ENCODE measurements around the gene IL11. TPM values are rescaled to one million over a fixed set of nuclear protein-coding genes. Genes with fewer than 3 reads are reported as not detected.
A peak's percentile ranks its signal among the peaks of the same experiment; 100 is the strongest.

The IL11 gene
- total RNA-seq, 1 experiment from 2014 or later: 3.9 TPM

GRCh38 chr19:55347442-55348009 is 22.7 kb downstream of the IL11 start:
- no peak overlapping the region for H3K4me2 ChIP-seq (ENCODE audit: insufficient read depth, insufficient read length, low read length)
- peaks cover 53 to 73% of the 10 kb centered on the region in 2 experiments for H3K4me1 Mint-ChIP-seq

More at GRCh38 chr19:55347442-55348009, 22.7 kb downstream of the IL11 start:
- Mint-ChIP-seq H3K36me3 (ENCODE audit: insufficient read depth in 1 of 3, low read depth in 3 of 3) (peaks cover 20 to 62% (median 47%) of the 10 kb centered on the region in 3 experiments; a peak in 6 of 7 replicates), H3K9me3 (no peaks in the 10 kb centered on the region; a peak in 1 of 5 replicates), H3K4me3 (peak overlapping the region; percentile 22 to 72; a peak in 3 of 5 replicates), H3K27ac (peak overlapping the region; percentile 75 to 99 (median 92); a peak in 5 of 7 replicates), H3K27me3 (ENCODE audit: low read depth) (peaks cover 22% of the 10 kb centered on the region)
- no peak overlapping the region for H3K4ac ChIP-seq (ENCODE audit: low read depth, low read length)
- H3K27ac ChIP-seq (ENCODE audit: insufficient read length, low read depth, low read length): no peak overlapping the region
- no peak overlapping the region for H4K91ac ChIP-seq (ENCODE audit: insufficient read length, low read depth, low read length)
- H2BK15ac ChIP-seq (ENCODE audit: low read depth, low read length): no peak overlapping the region
- peaks cover 5% of the 10 kb centered on the region; the same call in 1 of the 2 replicates for H3K27me3 ChIP-seq (ENCODE audit: insufficient read depth, low read length)
- no CpG with 5 or more reads among the region's 10 CpGs for WGBS (ENCODE audit: extremely low coverage, insufficient read length, low lambda C conversion rate)
- no peak overlapping the region for H2AFZ ChIP-seq (ENCODE audit: low read length)
- no peak overlapping the region for H3K9ac ChIP-seq (ENCODE audit: extremely low read depth, insufficient read length, low read length)
- no peak for DNase-seq
- no peak overlapping the region for H2BK12ac ChIP-seq (ENCODE audit: insufficient read length, low read depth, low read length)
- H2BK120ac ChIP-seq (ENCODE audit: low read depth, low read length, poor library complexity, severe bottlenecking): no peak overlapping the region
- H3K18ac ChIP-seq (ENCODE audit: insufficient read length, low read depth, low read length): no peak overlapping the region
- no peaks in the 10 kb centered on the region for H3K79me2 ChIP-seq (ENCODE audit: insufficient read depth, low read length)
- peaks cover 3% of the 10 kb centered on the region for H3K23me2 ChIP-seq (ENCODE audit: insufficient read length, low read depth, low read length, poor library complexity, severe bottlenecking)
- H3K79me1 ChIP-seq (ENCODE audit: insufficient read depth, low read depth, low read length, poor library complexity, severe bottlenecking): no peaks in the 10 kb centered on the region
- no peak overlapping the region for H2AK5ac ChIP-seq (ENCODE audit: insufficient read length, low read length)
- H4K8ac ChIP-seq (replicated peaks; ENCODE audit: insufficient read length, low read depth, low read length): no peak overlapping the region
- no peaks in the 10 kb centered on the region for H4K20me1 ChIP-seq (ENCODE audit: control insufficient read depth, insufficient read depth, insufficient read length)
- no peak for TF ChIP-seq CTCF (conservative IDR thresholded peaks at IDR 0.05)
- H2BK20ac ChIP-seq (ENCODE audit: low read depth, low read length, poor library complexity, severe bottlenecking): no peak overlapping the region
- no peaks in the 10 kb centered on the region for H3K9me3 ChIP-seq (ENCODE audit: control insufficient read depth, low read depth, low read length)
- H4K5ac ChIP-seq (ENCODE audit: insufficient read length, low read depth, low read length): no peak overlapping the region
- H3T11ph ChIP-seq (ENCODE audit: low read length): no peak overlapping the region
- H2BK5ac ChIP-seq (ENCODE audit: insufficient read length, low read length): no peak overlapping the region
- no peak overlapping the region for H3K56ac ChIP-seq (ENCODE audit: insufficient read length, low read depth, low read length)
- peaks cover 2% of the 10 kb centered on the region; the same call in 1 of the 2 replicates for H3K4me1 ChIP-seq (ENCODE audit: insufficient read depth, low read length)
- H3K14ac ChIP-seq (ENCODE audit: insufficient read depth, low read length): peak overlapping the region; percentile 23
- H3K23ac ChIP-seq (ENCODE audit: insufficient read length, low read depth, low read length): no peak overlapping the region

Data from H9 (cell line).